HepG2 (cell line): ENCODE measurements around the gene KRTAP10-4. TPM values are rescaled to one million over a fixed set of nuclear protein-coding genes. Genes with fewer than 3 reads are reported as not detected.

Source experiments
- DNMT1 ChIP-seq: sonication (generic); formaldehyde crosslinking; IDR thresholded peaks from 2 replicates; pipeline ENCODE4 v1.5.1; 2020; ENCODE audit warnings: mild to moderate bottlenecking, missing genetic modification reagents
- FIP1L1 ChIP-seq: fragments of 200-400 bp; formaldehyde crosslinking; IDR thresholded peaks from 2 replicates; pipeline ENCODE4 v1.6.1; 2018; ENCODE audit warnings: low read depth, mild to moderate bottlenecking, low read length, moderate library complexity, borderline replicate concordance; ENCODE audit not compliant: insufficient read depth
- GLI4 ChIP-seq: sonication (generic); formaldehyde crosslinking; IDR thresholded peaks from 2 replicates; pipeline ENCODE4 v1.5.1; 2020; ENCODE audit warnings: missing genetic modification reagents, mild to moderate bottlenecking, moderate library complexity, borderline replicate concordance
- ISL2 ChIP-seq: sonication (generic); formaldehyde crosslinking; IDR thresholded peaks from 2 replicates; pipeline ENCODE4 v1.5.0; 2020; ENCODE audit warnings: missing genetic modification reagents
- KMT2B ChIP-seq: IDR thresholded peaks from 2 replicates; pipeline ENCODE4 v1.6.1; 2016; ENCODE audit warnings: missing genetic modification reagents, missing compliant biosample characterization
- MAZ ChIP-seq, 2 experiments: sonication (generic) in 1 of 2; formaldehyde crosslinking in 1 of 2; IDR thresholded peaks; 2 replicates each; pipeline versions ENCODE4 v1.5.0 to v1.6.1; 2012 to 2020; ENCODE audit warnings: low read depth in 2 of 2, mild to moderate bottlenecking in 2 of 2, borderline replicate concordance in 1 of 2, improper control_type of control experiment in 1 of 2, low read length in 1 of 2, missing genetic modification reagents in 1 of 2, moderate library complexity in 1 of 2
- MTA1 ChIP-seq: sonication (generic); formaldehyde crosslinking; IDR thresholded peaks from 2 replicates; pipeline ENCODE4 v1.4.0; 2020; ENCODE audit warnings: missing genetic modification reagents, mild to moderate bottlenecking, borderline replicate concordance
- NCOR1 ChIP-seq: fragments of 200-600 bp; sonication (generic); IDR thresholded peaks from 2 replicates; pipeline ENCODE4 v1.7.0; 2017; ENCODE audit warnings: antibody characterized with exemption, low read length, borderline replicate concordance
- POLR2AphosphoS2 ChIP-seq: IDR thresholded peaks from 2 replicates; pipeline ENCODE4 v1.6.1; 2011; ENCODE audit warnings: low read depth, low read length, improper control_type of control experiment
- SIX1 ChIP-seq: sonication (generic); formaldehyde crosslinking; IDR thresholded peaks from 2 replicates; pipeline ENCODE4 v1.4.0; 2020; ENCODE audit warnings: missing genetic modification reagents, borderline replicate concordance
- SMAD1 ChIP-seq: sonication (generic); formaldehyde crosslinking; IDR thresholded peaks from 2 replicates; pipeline ENCODE4 v1.4.0; 2020; ENCODE audit warnings: missing genetic modification reagents, low read depth, mild to moderate bottlenecking, borderline replicate concordance
- SMARCE1 ChIP-seq: fragments of 450-650 bp; IDR thresholded peaks from 2 replicates; pipeline ENCODE4 v1.6.1; 2017; ENCODE audit warnings: borderline replicate concordance
- ZFP37 ChIP-seq: sonication (generic); formaldehyde crosslinking; IDR thresholded peaks from 2 replicates; pipeline ENCODE4 v1.4.0; 2020; ENCODE audit warnings: missing genetic modification reagents, borderline replicate concordance
- ZNF225 ChIP-seq: sonication (generic); formaldehyde crosslinking; IDR thresholded peaks from 2 replicates; pipeline ENCODE4 v1.4.0; 2020; ENCODE audit warnings: mild to moderate bottlenecking, missing genetic modification reagents
- ZNF263 ChIP-seq: sonication (generic); formaldehyde crosslinking; IDR thresholded peaks from 2 replicates; pipeline ENCODE4 v1.4.0; 2020; ENCODE audit warnings: missing genetic modification reagents
- ZNF350 ChIP-seq: sonication (generic); formaldehyde crosslinking; IDR thresholded peaks from 2 replicates; pipeline ENCODE4 v1.4.0; 2020; ENCODE audit warnings: mild to moderate bottlenecking, low read depth, missing genetic modification reagents, borderline replicate concordance
- ZNF543 ChIP-seq: sonication (generic); formaldehyde crosslinking; IDR thresholded peaks from 2 replicates; pipeline ENCODE4 v1.4.0; 2020; ENCODE audit warnings: mild to moderate bottlenecking, missing genetic modification reagents
- ZNF558 ChIP-seq: sonication (generic); formaldehyde crosslinking; IDR thresholded peaks from 2 replicates; pipeline ENCODE4 v1.9.0; 2022; ENCODE audit warnings: mild to moderate bottlenecking, missing genetic modification reagents, borderline replicate concordance
- ZNF724P ChIP-seq: sonication (generic); formaldehyde crosslinking; IDR thresholded peaks from 2 replicates; pipeline ENCODE4 v1.8.0; 2022; ENCODE audit warnings: missing genetic modification reagents, borderline replicate concordance
- ZSCAN21 ChIP-seq: sonication (generic); formaldehyde crosslinking; IDR thresholded peaks from 2 replicates; pipeline ENCODE4 v1.8.0; 2022; ENCODE audit warnings: mild to moderate bottlenecking, missing genetic modification reagents, moderate library complexity, borderline replicate concordance
- polyA plus RNA-seq, 8 experiments: library from polyadenylated mRNA; depleted of rRNA in 3 of 8; stranded (reverse) in 7 of 8; unstranded in 1 of 8; fragments of >200 nt; fragmentation: Illumina TruSeq in 4 of 8; extraction: Trizol in 4 of 8; gene quantifications; 2 replicates each; pipeline versions ENCODE4 v1.2.1 to v1.2.3, GENCODE V29; 2011 to 2016; ENCODE audit warnings: low read depth in 4 of 8, missing spikeins in 1 of 8, mixed read lengths in 1 of 8; ENCODE audit not compliant: insufficient read depth in 1 of 8
- total RNA-seq, 5 experiments: library from RNA; depleted of rRNA; stranded (reverse); fragments of >200 nt; fragmentation: Illumina TruSeq; extraction: Trizol; gene quantifications; 2 replicates each; pipeline ENCODE4 v1.2.3, GENCODE V29; 2016; ENCODE audit warnings: low read depth in 1 of 5
- TF ChIP-seq, protein P1 (sequence below): IDR thresholded peaks from 2 replicates; pipeline ENCODE4 v1.6.1; 2016
- TF ChIP-seq, protein P2 (sequence below): sonication (generic); formaldehyde crosslinking; IDR thresholded peaks from 2 replicates; pipeline ENCODE4 v1.4.0; 2020; ENCODE audit warnings: mild to moderate bottlenecking, missing genetic modification reagents
- TF ChIP-seq, protein P3 (sequence below): sonication (generic); formaldehyde crosslinking; IDR thresholded peaks from 2 replicates; pipeline ENCODE4 v1.5.0; 2020; ENCODE audit warnings: missing genetic modification reagents, mild to moderate bottlenecking, borderline replicate concordance
- TF ChIP-seq, protein P4 (sequence below): conservative IDR thresholded peaks from 2 replicates; pipeline ENCODE4 v1.6.1; 2018; ENCODE audit warnings: missing genetic modification reagents

Gene KRTAP10-4
- total and polyA plus RNA-seq, 2 of the 13 experiments (the other 11 are each of a cell fraction or from before 2014, with no cell fraction given) = not detected

DNA sequence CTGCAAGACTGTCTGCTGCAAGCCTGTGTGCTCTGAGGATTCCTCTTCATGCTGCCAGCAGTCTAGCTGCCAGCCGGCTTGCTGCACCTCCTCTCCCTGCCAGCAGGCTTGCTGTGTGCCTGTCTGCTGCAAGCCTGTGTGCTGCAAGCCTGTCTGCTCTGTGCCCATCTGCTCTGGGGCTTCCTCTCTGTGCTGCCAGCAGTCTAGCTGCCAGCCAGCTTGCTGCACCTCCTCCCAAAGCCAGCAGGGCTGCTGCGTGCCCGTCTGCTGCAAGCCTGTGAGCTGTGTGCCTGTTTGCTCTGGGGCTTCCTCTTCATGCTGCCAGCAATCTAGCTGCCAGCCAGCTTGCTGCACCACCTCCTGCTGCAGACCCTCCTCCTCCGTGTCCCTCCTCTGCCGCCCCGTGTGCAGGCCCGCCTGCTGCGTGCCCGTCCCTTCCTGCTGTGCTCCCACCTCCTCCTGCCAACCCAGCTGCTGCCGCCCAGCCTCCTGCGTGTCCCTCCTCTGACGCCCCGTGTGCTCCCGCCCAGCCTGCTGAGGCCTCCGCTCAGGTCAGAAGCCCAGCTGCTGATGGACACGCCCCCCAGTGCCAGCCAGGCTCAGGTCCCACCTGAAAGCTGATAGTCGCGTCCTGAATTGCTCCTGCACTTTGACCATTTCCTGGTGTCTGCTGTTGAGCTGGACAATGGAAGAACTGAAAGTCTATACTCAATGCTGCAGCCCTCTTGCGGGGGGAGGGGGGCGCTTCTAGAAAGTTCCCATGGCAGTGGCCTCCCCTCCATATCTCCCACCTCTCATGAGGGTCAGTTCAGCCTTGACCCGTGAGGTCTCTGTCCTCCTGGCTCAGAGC, 1.2 kb downstream of the KRTAP10-4 start (continued):
- TF ChIP-seq ZFP37 (CRISPR knock-in tag) (peak; percentile 59; the same call in 1 of the 2 replicates), FIP1L1 (no peak), SMARCE1 (no peak), ISL2 (0 out of 2 replicates have a peak, but pooled peaks have one; percentile 51), DNMT1 (CRISPR knock-in tag) (no peak), SMAD1 (no peak), ZNF350 (CRISPR knock-in tag) (peak; percentile 38; the same call in 1 of the 2 replicates), ZNF543 (peak; percentile 83), ZSCAN21 (CRISPR knock-in tag) (no peak; the same call in 1 of the 2 replicates), GLI4 (CRISPR knock-in tag) (0 out of 2 replicates have a peak, but pooled peaks have one; percentile 57), ZNF558 (CRISPR knock-in tag) (no peak), MTA1 (CRISPR knock-in tag) (peak; percentile 88; the same call in 1 of the 2 replicates), KMT2B (no peak), ZNF263 (peak; percentile 99), SIX1 (peak; percentile 92), ZNF225 (0 out of 2 replicates have a peak, but pooled peaks have one; percentile 38), POLR2AphosphoS2 (no peak), NCOR1 (peak; percentile 58; the same call in 1 of the 2 replicates), ZNF724P (0 out of 2 replicates have a peak, but pooled peaks have one; percentile 9), MAZ (IDR thresholded peaks at IDR 0.05; ENCODE audit: borderline replicate concordance, low read depth, low read length) (no peak), MAZ (CRISPR knock-in tag; IDR thresholded peaks at IDR 0.05; ENCODE audit: low read depth) (peak; percentile 73)
- TF ChIP-seq, protein P1, sequence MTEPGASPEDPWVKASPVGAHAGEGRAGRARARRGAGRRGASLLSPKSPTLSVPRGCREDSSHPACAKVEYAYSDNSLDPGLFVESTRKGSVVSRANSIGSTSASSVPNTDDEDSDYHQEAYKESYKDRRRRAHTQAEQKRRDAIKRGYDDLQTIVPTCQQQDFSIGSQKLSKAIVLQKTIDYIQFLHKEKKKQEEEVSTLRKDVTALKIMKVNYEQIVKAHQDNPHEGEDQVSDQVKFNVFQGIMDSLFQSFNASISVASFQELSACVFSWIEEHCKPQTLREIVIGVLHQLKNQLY (CRISPR knock-in tag) = 0 out of 2 replicates have a peak, but pooled peaks have one; percentile 37
- TF ChIP-seq, protein P2, sequence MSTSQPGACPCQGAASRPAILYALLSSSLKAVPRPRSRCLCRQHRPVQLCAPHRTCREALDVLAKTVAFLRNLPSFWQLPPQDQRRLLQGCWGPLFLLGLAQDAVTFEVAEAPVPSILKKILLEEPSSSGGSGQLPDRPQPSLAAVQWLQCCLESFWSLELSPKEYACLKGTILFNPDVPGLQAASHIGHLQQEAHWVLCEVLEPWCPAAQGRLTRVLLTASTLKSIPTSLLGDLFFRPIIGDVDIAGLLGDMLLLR (CRISPR knock-in tag) = peak; percentile 18; the same call in 1 of the 2 replicates
- TF ChIP-seq, protein P3, sequence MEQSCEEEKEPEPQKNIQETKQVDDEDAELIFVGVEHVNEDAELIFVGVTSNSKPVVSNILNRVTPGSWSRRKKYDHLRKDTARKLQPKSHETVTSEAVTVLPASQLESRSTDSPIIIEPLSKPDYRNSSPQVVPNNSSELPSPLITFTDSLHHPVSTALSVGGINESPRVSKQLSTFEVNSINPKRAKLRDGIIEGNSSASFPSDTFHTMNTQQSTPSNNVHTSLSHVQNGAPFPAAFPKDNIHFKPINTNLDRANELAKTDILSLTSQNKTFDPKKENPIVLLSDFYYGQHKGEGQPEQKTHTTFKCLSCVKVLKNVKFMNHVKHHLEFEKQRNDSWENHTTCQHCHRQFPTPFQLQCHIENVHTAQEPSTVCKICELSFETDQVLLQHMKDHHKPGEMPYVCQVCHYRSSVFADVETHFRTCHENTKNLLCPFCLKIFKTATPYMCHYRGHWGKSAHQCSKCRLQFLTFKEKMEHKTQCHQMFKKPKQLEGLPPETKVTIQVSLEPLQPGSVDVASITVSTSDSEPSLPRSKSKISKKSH = no peak
- TF ChIP-seq, protein P4, sequence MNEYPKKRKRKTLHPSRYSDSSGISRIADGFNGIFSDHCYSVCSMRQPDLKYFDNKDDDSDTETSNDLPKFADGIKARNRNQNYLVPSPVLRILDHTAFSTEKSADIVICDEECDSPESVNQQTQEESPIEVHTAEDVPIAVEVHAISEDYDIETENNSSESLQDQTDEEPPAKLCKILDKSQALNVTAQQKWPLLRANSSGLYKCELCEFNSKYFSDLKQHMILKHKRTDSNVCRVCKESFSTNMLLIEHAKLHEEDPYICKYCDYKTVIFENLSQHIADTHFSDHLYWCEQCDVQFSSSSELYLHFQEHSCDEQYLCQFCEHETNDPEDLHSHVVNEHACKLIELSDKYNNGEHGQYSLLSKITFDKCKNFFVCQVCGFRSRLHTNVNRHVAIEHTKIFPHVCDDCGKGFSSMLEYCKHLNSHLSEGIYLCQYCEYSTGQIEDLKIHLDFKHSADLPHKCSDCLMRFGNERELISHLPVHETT = no peak
